GM11168 (cell line): ENCODE measurements around the gene MAOB.
"Not testable (repeated sequence)": the region's sequence is repeated elsewhere in the genome, so short reads cannot be mapped to it uniquely, and the experiment has no call there.

ENCODE experiments used
- in situ Hi-C: fragments of 300-500 bp; cut with MboI; formaldehyde crosslinking; loops from one replicate; pipeline ENCODE4 v1.12.0; 2022; ENCODE audit warnings: low sequenced_read_pairs; ENCODE audit not compliant: unreplicated experiment

The MAOB gene

DNA sequence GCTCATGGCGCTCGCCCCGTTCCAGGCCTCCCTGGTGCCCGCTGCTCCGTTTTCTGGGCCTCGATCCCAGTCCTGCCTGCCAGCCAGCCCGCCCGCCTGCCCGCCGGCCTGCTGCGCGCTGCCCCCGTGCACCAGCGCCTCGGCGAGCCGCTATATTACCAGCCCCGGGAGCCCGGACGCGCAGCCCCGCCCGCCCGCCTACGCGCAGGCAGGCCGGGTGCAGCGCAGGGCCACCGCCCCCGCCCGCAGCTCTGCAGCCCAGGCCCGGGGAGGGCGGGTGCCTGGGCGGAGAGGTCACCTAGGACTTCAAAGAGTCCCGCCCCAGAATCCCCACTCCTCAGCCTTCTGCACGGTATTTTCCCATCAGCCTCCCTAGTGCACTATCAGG, at the start of gene MAOB:
MAOB (minus strand) TSS at position 157 of the 388 bp plus-strand sequence; CDS start at position 6, 151 bp downstream.
- in situ Hi-C loops, result no loop called here

DNA sequence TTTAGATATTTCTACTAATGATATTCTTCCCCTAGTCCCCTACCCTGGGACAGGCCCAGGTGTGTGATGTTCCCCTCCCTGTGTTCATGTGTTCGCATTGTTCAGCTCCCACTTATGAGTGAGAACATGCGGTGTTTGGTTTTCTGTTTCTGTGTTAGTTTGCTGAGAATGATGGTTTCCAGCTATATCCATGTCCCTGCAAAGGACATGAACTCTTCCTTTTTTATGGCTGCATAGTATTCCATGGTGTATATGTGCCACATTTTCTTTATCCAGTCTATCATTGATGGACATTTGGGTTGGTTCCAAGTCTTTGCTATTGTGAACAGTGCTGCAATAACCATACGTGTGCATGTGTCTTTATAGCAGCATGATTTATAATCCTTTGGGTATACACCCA, 39.8 kb upstream of the MAOB start:
- in situ Hi-C loops, result not testable (repeated sequence)

- in situ Hi-C loops, result not testable (repeated sequence)
Observed at GRCh38 chrX:43910772-43911171, 28.5 kb upstream of the MAOB start.

DNA sequence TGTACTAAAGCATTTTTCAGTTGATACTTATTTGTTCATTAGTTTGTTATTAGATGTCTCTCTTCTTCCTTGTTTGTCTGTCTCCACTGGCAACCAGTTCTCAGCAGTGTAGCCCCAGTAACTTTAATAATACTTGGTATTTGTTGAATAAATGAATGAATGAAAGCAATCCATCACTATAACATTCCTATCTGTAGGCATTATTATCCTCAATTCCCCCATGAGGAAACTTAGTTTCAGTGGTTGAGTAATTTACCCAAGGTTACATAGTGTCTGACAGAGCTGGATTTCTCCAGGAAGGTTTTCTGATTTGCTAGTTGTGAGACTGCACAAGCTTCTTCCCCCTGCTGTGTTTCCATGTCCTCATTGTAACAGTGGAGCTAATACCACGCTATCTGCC, 27.8 kb upstream of the MAOB start:
- in situ Hi-C loops, result no loop called here

DNA sequence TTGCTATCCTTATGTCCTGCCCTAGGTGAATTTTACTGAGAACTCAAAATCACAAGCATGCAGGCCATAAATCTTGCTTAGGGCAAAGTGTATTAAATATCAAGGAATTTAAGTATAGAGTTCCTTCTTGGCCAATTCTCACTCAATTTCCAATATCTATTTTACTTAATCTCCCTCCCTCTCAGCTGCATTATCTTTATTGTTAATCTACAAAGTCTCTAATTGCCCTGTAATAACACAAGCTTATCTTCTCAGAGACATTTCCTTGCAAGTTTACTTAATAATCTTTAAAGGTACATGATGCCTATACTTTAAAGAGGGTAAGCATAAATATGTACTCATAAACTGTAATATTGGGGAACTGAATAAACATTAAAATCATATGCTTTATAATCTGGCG, 26.9 kb upstream of the MAOB start:
- in situ Hi-C loops, result no loop called here

GRCh38 chrX:43899878-43900815, 17.9 kb upstream of the MAOB start:
- in situ Hi-C loops, result no loop called here

- in situ Hi-C loops, result no loop called here
Observed at GRCh38 chrX:43898406-43899035, 16.3 kb upstream of the MAOB start.

DNA sequence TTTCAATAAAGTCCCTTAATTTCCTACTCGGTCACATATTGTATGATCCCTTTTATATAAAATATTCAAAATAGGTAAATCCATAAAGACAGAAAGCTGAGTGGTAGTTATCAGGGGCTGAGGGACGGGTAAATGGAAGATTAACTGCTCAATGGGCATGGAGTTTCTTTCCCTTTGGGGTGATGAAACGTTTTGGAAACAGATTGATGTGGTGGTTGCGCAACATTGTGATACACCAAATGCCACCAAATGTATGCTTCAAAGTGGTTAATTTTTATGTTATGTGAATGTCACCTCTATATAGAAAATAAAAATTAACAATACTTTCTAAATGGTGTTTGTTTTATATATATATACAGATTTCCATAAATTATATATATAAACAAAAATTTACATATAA, 15.0 kb upstream of the MAOB start:
- in situ Hi-C loops, result no loop called here

DNA sequence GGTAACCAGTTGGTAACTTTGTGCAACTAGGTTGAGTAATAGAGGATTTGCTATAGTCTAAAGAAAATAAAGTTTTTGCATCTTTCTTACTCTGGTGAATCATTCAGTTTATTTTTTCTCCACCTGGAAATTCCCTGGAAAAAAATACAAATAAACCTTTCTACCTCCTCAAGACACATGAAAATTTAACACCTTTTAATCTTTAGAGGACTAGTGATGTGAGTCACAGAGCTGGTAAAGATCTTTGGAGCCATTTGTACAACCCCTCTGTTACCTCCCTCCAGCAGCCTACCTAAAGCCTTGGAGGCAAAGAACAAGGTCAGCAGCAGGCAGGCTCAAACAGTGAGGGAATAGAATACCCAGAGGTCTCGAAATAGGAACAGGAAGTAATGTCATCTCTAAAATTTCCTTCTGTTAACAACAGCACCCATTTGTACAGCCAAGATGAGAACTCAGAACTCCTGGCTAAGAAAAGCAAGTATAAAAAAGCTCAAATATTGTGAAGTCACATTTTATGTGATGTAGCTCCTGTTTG, 10.2 kb upstream of the MAOB start:
- in situ Hi-C loops, result no loop called here

GRCh38 chrX:43885617-43886016, 3.4 kb upstream of the MAOB start:
- in situ Hi-C loops, result no loop called here

GRCh38 chrX:43881410-43882293, 598 bp downstream of the MAOB start:
- in situ Hi-C loops, result no loop called here

DNA sequence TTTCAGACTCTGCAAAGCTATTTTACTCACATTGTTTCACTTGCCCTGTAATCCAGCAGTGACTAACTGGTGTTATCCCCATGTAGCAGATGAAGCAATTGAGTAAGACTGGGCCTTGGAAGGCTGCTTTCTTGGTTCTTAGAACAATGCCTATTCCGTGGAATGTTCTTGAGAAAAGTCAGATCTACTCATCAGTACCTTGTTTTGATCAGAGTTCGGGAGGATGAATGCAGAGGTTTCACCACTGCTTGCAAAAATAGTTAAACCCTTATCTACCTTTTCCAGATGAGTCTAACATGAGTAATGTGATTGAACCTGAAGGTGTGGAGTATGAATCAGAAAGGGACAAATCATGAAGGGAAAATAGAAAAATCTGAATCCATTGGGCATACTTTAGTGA, 1.8 kb downstream of the MAOB start:
- in situ Hi-C loops, result no loop called here

DNA sequence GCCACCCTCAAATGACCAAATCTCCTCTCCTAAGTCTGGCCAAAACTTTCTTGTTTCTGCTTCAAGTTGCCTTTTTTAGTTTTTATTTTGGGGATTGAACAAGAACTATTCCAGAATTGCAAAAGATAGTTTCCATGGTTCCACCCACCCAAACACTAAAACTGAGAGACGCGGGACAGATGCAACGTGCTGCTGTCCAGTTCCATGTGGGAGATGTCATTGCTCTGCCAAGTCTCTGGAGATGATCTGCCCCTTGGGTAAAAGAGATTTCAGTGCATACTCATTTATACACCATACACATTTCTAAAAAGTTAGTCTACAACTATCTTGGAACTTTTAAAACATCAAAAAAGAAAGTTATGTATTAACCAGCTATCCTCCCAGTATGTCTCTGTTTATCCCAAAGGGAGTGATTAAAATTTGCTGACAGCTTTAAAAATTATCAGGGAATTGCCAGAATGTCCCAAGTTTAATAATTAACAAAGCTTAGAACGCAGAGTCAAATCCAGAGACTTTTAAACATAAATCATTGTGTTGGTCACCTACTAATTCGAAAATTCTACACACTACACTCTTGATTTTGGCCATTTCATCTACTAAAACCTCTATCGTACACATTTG, 3.2 kb downstream of the MAOB start:
- in situ Hi-C loops, result no loop called here

- in situ Hi-C loops, result no loop called here
Observed at GRCh38 chrX:43876680-43877079, 5.6 kb downstream of the MAOB start.

- in situ Hi-C loops, result no loop called here
Observed at GRCh38 chrX:43870758-43871419, 11.4 kb downstream of the MAOB start.

DNA sequence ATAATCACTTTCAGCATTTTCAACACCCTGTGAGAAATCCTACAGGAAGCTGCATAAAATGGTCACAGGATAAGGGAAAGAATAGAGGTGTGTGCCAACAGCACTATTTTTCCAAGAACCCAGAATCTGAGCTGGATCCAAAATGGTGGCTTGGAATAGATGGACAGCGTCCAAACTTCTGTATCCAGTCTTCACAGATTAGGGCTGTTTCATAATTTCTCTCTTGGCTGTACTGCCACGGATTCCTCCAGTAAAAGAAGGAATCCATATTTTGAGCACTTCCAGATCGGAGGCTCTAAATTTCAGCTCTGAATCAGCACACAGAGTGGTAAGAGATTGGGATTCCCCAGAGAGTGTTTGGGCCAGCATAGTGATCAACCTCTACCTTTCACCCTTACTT, 12.2 kb downstream of the MAOB start:
- in situ Hi-C loops, result no loop called here

DNA sequence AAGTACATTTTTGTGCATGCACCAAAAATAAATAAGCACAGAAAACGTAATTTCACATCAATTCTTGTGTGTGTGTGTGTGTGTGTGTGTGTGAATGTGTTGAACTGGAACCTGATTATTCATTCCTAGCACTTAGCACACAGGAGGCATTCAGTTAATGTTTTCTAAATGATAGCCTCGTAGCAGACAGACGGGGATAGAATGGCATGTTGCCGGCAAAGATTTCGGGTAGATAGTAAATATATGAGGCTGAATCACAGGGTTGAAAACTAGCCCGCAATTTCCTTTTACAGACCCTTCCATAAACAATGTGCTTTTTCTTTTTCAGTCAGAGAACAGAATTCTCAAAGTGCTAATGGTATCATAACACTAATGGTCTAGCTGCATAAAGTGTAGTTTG, 13.5 kb downstream of the MAOB start:
- in situ Hi-C loops, result no loop called here

DNA sequence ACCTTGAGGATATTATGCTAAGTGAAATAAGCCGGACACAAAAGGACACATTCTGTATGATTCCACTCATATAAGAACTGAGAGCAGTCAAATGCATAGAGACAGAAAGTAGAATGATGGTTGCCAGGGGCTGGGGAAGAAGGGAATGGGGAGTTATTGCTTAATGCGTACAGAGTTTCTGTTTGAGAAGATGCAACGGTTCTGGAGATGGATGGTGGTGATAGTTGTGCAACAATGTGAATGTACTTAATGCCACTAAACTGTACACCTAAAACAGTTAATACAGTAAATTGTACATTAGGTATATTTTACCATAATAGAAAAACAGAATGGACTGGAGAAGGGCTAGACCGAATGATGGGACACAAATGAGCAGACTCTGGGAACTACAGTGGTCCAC, 15.8 kb downstream of the MAOB start:
- in situ Hi-C loops, result no loop called here

- in situ Hi-C loops, result no loop called here
Observed at GRCh38 chrX:43865791-43866190, 16.5 kb downstream of the MAOB start.

DNA sequence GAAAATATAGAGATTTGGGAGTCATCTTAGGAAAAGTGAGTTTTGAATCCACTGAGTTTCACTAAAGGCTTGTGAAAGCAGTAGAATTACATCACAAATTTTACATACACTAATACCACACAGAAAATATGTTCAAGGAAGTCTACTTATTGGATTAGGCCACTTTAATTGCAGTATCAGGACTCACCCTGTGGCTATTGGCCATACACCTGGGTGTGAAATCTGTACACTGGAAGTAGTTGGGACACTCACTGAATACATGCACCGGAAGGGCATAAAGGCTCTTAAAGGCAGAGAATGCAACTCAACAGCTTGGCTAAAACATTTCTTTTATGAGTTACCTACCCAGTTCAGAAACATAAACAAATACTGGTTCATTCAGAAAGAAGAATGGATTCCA, 19.8 kb downstream of the MAOB start:
- in situ Hi-C loops, result no loop called here
